GM23338 (cell line): Measurements from ENCODE around the gene UBAC1. TPM values are rescaled to one million over a fixed set of nuclear protein-coding genes. Genes with fewer than 3 reads are reported as not detected.

Experiments
- CREB1 ChIP-seq: fragments of 250-450 bp; sonication (Bioruptor Pico); IDR thresholded peaks from 2 replicates; pipeline ENCODE4 v1.5.0; 2020; ENCODE audit warnings: low read depth, mild to moderate bottlenecking, moderate library complexity
- EZH2 ChIP-seq: fragments of 200-600 bp; sonication (generic); IDR thresholded peaks from one replicate; pipeline ENCODE4 v1.8.0; 2017; ENCODE audit warnings: antibody characterized with exemption, mild to moderate bottlenecking, low read depth; ENCODE audit not compliant: unreplicated experiment
- EZH2phosphoT487 ChIP-seq: fragments of 200-600 bp; sonication (generic); IDR thresholded peaks from one replicate; pipeline ENCODE4 v1.8.1; 2018; ENCODE audit warnings: antibody characterized with exemption; ENCODE audit not compliant: unreplicated experiment
- JUNB ChIP-seq: IDR thresholded peaks from one replicate; pipeline ENCODE4 v1.6.1; 2016; ENCODE audit warnings: antibody characterized with exemption; ENCODE audit not compliant: unreplicated experiment
- NANOG ChIP-seq: IDR thresholded peaks from 2 replicates; pipeline ENCODE4 v1.6.1; 2016; ENCODE audit warnings: antibody characterized with exemption, borderline replicate concordance
- POLR2AphosphoS5 ChIP-seq: IDR thresholded peaks from 2 replicates; pipeline ENCODE4 v1.6.1; 2016; ENCODE audit warnings: antibody characterized with exemption, low read depth
- STAT1 ChIP-seq: IDR thresholded peaks from one replicate; pipeline ENCODE4 v1.6.1; 2016; ENCODE audit warnings: antibody characterized with exemption; ENCODE audit not compliant: unreplicated experiment
- polyA plus RNA-seq: library from polyadenylated mRNA; unstranded; fragments of >200 nt; fragmentation: Nextera tagmentation; extraction: Ambion mirVana; gene quantifications from 2 replicates; pipeline ENCODE4 v1.2.1, GENCODE V29; 2016
- total RNA-seq: library from RNA; depleted of rRNA; stranded (reverse); fragments of >200 nt; shearing (Covaris generic); gene quantifications from 2 replicates; pipeline ENCODE4 v1.2.3, GENCODE V29; 2014
- TF ChIP-seq, protein P1 (sequence below), 2 experiments: fragments of 200-600 bp in 1 of 2; sonication (generic) in 1 of 2; conservative IDR thresholded peaks; 2 replicates each; pipeline versions ENCODE4 v1.5.1 to v1.6.1; 2016 to 2017; ENCODE audit warnings: antibody characterized with exemption in 2 of 2, low read depth in 2 of 2, mild to moderate bottlenecking in 2 of 2, moderate library complexity in 1 of 2
- TF ChIP-seq, protein P2 (sequence below): fragments of 250-450 bp; sonication (Bioruptor Pico); IDR thresholded peaks from 2 replicates; pipeline ENCODE4 v1.5.0; 2020; ENCODE audit warnings: mild to moderate bottlenecking, moderate library complexity

UBAC1 gene
- total and polyA plus RNA-seq, 2 experiments from 2014 or later, result 63.2 to 86.6 TPM

DNA sequence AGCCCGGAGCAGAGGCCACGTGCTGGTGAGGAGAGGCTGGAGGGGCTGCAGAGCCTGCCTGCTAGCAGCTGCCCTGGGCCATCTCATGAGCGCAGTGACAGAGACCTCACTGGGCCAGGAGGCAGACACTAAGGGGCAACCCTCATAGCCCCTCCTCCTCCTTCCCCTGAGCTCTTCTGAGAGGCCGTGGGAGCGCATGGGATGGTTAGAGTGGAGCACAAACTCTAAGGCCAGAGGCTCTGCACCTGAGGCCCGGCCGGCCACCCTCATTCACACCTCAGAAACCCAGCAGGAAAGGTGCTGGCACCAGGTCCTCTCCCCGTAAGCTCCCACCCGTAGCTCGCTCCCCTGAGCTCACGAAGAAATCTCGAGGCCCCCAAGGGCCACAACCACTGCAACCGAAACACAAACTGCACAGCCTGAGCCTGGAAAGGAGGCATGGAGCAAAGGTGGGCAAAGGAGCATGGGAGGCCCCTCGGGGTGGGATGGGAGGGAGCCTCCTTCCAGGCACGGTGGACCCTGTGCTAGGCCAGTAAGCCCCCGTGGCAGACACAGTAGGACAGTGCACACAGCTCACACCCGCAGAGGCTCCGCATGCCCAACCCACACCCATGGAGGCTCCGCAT is 71.5 kb downstream of the UBAC1 start (continued):
- TF ChIP-seq, protein P1, sequence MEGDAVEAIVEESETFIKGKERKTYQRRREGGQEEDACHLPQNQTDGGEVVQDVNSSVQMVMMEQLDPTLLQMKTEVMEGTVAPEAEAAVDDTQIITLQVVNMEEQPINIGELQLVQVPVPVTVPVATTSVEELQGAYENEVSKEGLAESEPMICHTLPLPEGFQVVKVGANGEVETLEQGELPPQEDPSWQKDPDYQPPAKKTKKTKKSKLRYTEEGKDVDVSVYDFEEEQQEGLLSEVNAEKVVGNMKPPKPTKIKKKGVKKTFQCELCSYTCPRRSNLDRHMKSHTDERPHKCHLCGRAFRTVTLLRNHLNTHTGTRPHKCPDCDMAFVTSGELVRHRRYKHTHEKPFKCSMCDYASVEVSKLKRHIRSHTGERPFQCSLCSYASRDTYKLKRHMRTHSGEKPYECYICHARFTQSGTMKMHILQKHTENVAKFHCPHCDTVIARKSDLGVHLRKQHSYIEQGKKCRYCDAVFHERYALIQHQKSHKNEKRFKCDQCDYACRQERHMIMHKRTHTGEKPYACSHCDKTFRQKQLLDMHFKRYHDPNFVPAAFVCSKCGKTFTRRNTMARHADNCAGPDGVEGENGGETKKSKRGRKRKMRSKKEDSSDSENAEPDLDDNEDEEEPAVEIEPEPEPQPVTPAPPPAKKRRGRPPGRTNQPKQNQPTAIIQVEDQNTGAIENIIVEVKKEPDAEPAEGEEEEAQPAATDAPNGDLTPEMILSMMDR (conservative IDR thresholded peaks at IDR 0.05; ENCODE audit: low read depth in 2 of 2), result no peak
- TF ChIP-seq CREB1 (CRISPR knock-in tag) (no peak), NANOG (no peak), POLR2AphosphoS5 (no peak), EZH2phosphoT487 (no peak), STAT1 (no peak), JUNB (no peak), EZH2 (no peak)
- TF ChIP-seq, protein P2, sequence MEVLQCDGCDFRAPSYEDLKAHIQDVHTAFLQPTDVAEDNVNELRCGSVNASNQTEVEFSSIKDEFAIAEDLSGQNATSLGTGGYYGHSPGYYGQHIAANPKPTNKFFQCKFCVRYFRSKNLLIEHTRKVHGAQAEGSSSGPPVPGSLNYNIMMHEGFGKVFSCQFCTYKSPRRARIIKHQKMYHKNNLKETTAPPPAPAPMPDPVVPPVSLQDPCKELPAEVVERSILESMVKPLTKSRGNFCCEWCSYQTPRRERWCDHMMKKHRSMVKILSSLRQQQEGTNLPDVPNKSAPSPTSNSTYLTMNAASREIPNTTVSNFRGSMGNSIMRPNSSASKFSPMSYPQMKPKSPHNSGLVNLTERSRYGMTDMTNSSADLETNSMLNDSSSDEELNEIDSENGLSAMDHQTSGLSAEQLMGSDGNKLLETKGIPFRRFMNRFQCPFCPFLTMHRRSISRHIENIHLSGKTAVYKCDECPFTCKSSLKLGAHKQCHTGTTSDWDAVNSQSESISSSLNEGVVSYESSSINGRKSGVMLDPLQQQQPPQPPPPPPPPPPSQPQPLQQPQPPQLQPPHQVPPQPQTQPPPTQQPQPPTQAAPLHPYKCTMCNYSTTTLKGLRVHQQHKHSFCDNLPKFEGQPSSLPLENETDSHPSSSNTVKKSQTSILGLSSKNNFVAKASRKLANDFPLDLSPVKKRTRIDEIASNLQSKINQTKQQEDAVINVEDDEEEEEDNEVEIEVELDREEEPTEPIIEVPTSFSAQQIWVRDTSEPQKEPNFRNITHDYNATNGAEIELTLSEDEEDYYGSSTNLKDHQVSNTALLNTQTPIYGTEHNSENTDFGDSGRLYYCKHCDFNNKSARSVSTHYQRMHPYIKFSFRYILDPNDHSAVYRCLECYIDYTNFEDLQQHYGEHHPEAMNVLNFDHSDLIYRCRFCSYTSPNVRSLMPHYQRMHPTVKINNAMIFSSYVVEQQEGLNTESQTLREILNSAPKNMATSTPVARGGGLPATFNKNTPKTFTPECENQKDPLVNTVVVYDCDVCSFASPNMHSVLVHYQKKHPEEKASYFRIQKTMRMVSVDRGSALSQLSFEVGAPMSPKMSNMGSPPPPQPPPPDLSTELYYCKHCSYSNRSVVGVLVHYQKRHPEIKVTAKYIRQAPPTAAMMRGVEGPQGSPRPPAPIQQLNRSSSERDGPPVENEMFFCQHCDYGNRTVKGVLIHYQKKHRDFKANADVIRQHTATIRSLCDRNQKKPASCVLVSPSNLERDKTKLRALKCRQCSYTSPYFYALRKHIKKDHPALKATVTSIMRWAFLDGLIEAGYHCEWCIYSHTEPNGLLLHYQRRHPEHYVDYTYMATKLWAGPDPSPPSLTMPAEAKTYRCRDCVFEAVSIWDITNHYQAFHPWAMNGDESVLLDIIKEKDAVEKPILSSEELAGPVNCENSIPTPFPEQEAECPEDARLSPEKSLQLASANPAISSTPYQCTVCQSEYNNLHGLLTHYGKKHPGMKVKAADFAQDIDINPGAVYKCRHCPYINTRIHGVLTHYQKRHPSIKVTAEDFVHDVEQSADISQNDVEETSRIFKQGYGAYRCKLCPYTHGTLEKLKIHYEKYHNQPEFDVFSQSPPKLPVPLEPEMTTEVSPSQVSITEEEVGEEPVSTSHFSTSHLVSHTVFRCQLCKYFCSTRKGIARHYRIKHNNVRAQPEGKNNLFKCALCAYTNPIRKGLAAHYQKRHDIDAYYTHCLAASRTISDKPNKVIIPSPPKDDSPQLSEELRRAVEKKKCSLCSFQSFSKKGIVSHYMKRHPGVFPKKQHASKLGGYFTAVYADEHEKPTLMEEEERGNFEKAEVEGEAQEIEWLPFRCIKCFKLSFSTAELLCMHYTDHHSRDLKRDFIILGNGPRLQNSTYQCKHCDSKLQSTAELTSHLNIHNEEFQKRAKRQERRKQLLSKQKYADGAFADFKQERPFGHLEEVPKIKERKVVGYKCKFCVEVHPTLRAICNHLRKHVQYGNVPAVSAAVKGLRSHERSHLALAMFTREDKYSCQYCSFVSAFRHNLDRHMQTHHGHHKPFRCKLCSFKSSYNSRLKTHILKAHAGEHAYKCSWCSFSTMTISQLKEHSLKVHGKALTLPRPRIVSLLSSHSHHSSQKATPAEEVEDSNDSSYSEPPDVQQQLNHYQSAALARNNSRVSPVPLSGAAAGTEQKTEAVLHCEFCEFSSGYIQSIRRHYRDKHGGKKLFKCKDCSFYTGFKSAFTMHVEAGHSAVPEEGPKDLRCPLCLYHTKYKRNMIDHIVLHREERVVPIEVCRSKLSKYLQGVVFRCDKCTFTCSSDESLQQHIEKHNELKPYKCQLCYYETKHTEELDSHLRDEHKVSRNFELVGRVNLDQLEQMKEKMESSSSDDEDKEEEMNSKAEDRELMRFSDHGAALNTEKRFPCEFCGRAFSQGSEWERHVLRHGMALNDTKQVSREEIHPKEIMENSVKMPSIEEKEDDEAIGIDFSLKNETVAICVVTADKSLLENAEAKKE (CRISPR knock-in tag), result no peak
